Stomach (tissue), 9 donors: ENCODE data around the gene GPR17. TPM values are rescaled to one million over a fixed set of nuclear protein-coding genes. Genes with fewer than 3 reads are reported as not detected.
A peak's percentile ranks its signal among the peaks of the same experiment; 100 is the strongest.

Source experiments
- DNase-seq, 2 donors: peaks; one replicate each; pipeline versions ENCODE4 v3.0.0 to v3.0.0-alpha.2; 2013 to 2019
- H3K27ac ChIP-seq, 5 donors: fragments of 200-600 bp in 4 of 5; sonication (generic) in 4 of 5; one replicate each; pipeline ENCODE4 v1.5.1; 2013 to 2019; ENCODE audit warnings: mild to moderate bottlenecking in 1 of 5, moderate library complexity in 1 of 5
- H3K27me3 ChIP-seq, 3 donors: fragments of 200-600 bp; sonication (generic); one replicate each; pipeline ENCODE4 v1.5.1; 2017 to 2019; ENCODE audit warnings: mixed run types in 1 of 3
- H3K36me3 ChIP-seq, 4 donors: fragments of 200-600 bp; sonication (generic); 1 replicate in 3 of 4; 2 replicates in 1 of 4; pipeline ENCODE4 v1.5.1; 2016 to 2019
- H3K4me1 ChIP-seq, 4 donors: fragments of 200-600 bp; sonication (generic); one replicate each; pipeline ENCODE4 v1.5.1; 2016 to 2019
- H3K4me3 ChIP-seq, 4 donors: fragments of 200-600 bp; sonication (generic) in 3 of 4; one replicate each; pipeline ENCODE4 v1.5.1; 2016 to 2019; ENCODE audit warnings: mild to moderate bottlenecking in 1 of 4
- H3K9me3 ChIP-seq, 4 donors: fragments of 200-600 bp; sonication (generic); one replicate each; pipeline ENCODE4 v1.5.1; 2016 to 2019
- EP300 ChIP-seq: sonication (generic); formaldehyde crosslinking; IDR thresholded peaks from one replicate; pipeline ENCODE4 v1.6.1; 2017; ENCODE audit warnings: antibody characterized with exemption
- POLR2A ChIP-seq, 4 donors: fragments of 450-650 bp; IDR thresholded peaks; one replicate each; pipeline ENCODE4 v1.6.1; 2016; ENCODE audit warnings: antibody characterized with exemption in 4 of 4, control low read depth in 2 of 4, mild to moderate bottlenecking in 1 of 4, moderate library complexity in 1 of 4
- POLR2AphosphoS5 ChIP-seq, 3 donors: sonication (generic); formaldehyde crosslinking; IDR thresholded peaks; one replicate each; pipeline ENCODE4 v1.6.1; 2016; ENCODE audit warnings: antibody characterized with exemption in 3 of 3
- WGBS, 5 donors: extraction: QIAGEN DNeasy Blood & Tissue Kit in 3 of 5; methylation state at CpG; one replicate each; pipeline versions ENCODE4 v1.1.5 to v1.1.7; 2013 to 2018; 5-methylcytosine and 5-hydroxymethylcytosine counted together
- intact Hi-C: fragments of 100-400 bp; cut with DNase I; formaldehyde crosslinking; loops from one replicate; pipeline ENCODE4 v1.15.1; 2023; ENCODE audit warnings: low total_unique reads
- polyA plus RNA-seq, 3 donors: library from polyadenylated mRNA; stranded (reverse); fragments of 200-250 nt; gene quantifications; one replicate each; pipeline ENCODE4 v1.2.3, GENCODE V29; 2013
- total RNA-seq, 5 donors: library from RNA; depleted of rRNA; stranded (reverse); fragments of >200 nt; gene quantifications; one replicate each; pipeline versions ENCODE4 v1.1.0 to v1.2.3, GENCODE V29; 2014 to 2016
- TF ChIP-seq, protein P1 (sequence below), 7 experiments: fragments of 450-650 bp in 4 of 7; fragments of 200-600 bp in 3 of 7; sonication (generic) in 3 of 7; IDR thresholded peaks; one replicate each; pipeline ENCODE4 v1.5.1; 2016 to 2019; ENCODE audit warnings: antibody characterized with exemption in 7 of 7, control low read depth in 2 of 7, mild to moderate bottlenecking in 1 of 7
- donor health status: healthy with polysubstance abuse.
- donor health status: Bipolar disorder and iron deficiency.
- donor health status: healthy.

Gene GPR17
- total and polyA plus RNA-seq, 8 donors, result 0.19 to 0.61 (median 0.25) TPM; not detected in 5

- intact Hi-C loops, result no loop called here
- Histone ChIP-seq H3K27ac (peak overlapping the region in 4 of 5 donors; percentile 42 to 90 (median 83)), H3K9me3 (no peaks in the 10 kb centered on the region), H3K4me3 (no peak overlapping the region), H3K4me1 (peaks cover 16 to 93% (median 61%) of the 10 kb centered on the region in 4 donors), H3K36me3 (peaks cover 0 to 27% (median 8%) of the 10 kb centered on the region in 4 donors), H3K27me3 (no peaks in the 10 kb centered on the region)
- DNase-seq, result no peak
- 67 to 77% (median 75%) methylated on average over 23 to 25 of the region's 25 CpGs for WGBS, 5 donors
- TF ChIP-seq, protein P1, sequence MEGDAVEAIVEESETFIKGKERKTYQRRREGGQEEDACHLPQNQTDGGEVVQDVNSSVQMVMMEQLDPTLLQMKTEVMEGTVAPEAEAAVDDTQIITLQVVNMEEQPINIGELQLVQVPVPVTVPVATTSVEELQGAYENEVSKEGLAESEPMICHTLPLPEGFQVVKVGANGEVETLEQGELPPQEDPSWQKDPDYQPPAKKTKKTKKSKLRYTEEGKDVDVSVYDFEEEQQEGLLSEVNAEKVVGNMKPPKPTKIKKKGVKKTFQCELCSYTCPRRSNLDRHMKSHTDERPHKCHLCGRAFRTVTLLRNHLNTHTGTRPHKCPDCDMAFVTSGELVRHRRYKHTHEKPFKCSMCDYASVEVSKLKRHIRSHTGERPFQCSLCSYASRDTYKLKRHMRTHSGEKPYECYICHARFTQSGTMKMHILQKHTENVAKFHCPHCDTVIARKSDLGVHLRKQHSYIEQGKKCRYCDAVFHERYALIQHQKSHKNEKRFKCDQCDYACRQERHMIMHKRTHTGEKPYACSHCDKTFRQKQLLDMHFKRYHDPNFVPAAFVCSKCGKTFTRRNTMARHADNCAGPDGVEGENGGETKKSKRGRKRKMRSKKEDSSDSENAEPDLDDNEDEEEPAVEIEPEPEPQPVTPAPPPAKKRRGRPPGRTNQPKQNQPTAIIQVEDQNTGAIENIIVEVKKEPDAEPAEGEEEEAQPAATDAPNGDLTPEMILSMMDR (IDR thresholded peaks at IDR 0.05), result no peak
- no peak for TF ChIP-seq EP300
- no peak for TF ChIP-seq POLR2A (IDR thresholded peaks at IDR 0.05)
- TF ChIP-seq POLR2AphosphoS5 (IDR thresholded peaks at IDR 0.05), result no peak
Observed at GRCh38 chr2:127652786-127653357, 6.9 kb downstream of the GPR17 start.

- intact Hi-C loops, result no loop called here
- DNase-seq, result no peak
- H3K27me3 ChIP-seq, result no peaks in the 10 kb centered on the region
- peak overlapping the region in 4 of 5 donors; percentile 42 to 90 (median 83) for H3K27ac ChIP-seq
- WGBS, 5 donors, result 73 to 84% (median 76%) methylated on average over 14 to 16 of the region's 16 CpGs
- H3K4me1 ChIP-seq, result peaks cover 16 to 89% (median 62%) of the 10 kb centered on the region in 4 donors
- no peak overlapping the region for H3K4me3 ChIP-seq
- peaks cover 0 to 27% (median 8%) of the 10 kb centered on the region in 4 donors for H3K36me3 ChIP-seq
- no peaks in the 10 kb centered on the region for H3K9me3 ChIP-seq
- no peak for TF ChIP-seq POLR2AphosphoS5 (IDR thresholded peaks at IDR 0.05)
- TF ChIP-seq EP300, result no peak
- TF ChIP-seq, protein P1 (IDR thresholded peaks at IDR 0.05), result no peak
- no peak for TF ChIP-seq POLR2A (IDR thresholded peaks at IDR 0.05)
Observed at GRCh38 chr2:127653421-127654083, 7.6 kb downstream of the GPR17 start.

GRCh38 chr2:127654084-127654837, 8.3 kb downstream of the GPR17 start:
- Histone ChIP-seq H3K36me3 (peaks cover 0 to 27% (median 8%) of the 10 kb centered on the region in 4 donors), H3K4me1 (peaks cover 13 to 92% (median 62%) of the 10 kb centered on the region in 4 donors), H3K27me3 (no peaks in the 10 kb centered on the region), H3K9me3 (no peaks in the 10 kb centered on the region), H3K27ac (peak overlapping the region in 3 of 5 donors; percentile 82 to 90 (median 84)), H3K4me3 (no peak overlapping the region)
- no peak for DNase-seq
- intact Hi-C loops, result no loop called here
- 79 to 91% (median 86%) methylated on average over 17 to 24 of the region's 24 CpGs for WGBS, 5 donors
- TF ChIP-seq POLR2AphosphoS5 (IDR thresholded peaks at IDR 0.05) (no peak), POLR2A (IDR thresholded peaks at IDR 0.05) (no peak), EP300 (no peak)
- TF ChIP-seq, protein P1 (IDR thresholded peaks at IDR 0.05), result no peak

DNA sequence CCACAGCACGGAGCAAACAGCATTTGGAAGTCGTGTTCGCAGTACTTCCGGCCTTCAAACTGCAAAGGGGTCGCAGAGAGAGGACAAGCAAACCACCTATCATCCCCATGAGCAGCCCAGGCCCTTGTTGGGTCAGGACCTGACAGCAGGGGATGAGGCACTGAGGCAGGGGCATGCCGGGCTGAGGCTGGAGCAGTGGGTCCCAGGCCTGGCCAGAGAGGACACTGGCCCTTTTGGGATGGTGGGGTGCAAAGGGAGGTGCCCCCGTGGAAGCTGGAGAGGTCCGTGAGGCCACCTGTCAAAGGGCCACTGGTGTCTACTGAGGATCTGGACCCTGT, 8.9 kb downstream of the GPR17 start:
- Histone ChIP-seq H3K36me3 (peaks cover 0 to 27% (median 8%) of the 10 kb centered on the region in 4 donors), H3K9me3 (no peaks in the 10 kb centered on the region), H3K27me3 (no peaks in the 10 kb centered on the region), H3K4me1 (peaks cover 7 to 92% (median 61%) of the 10 kb centered on the region in 4 donors), H3K4me3 (no peak overlapping the region), H3K27ac (peak overlapping the region in 3 of 5 donors; percentile 82 to 90 (median 84))
- intact Hi-C loops, result no loop called here
- DNase-seq, result no peak
- WGBS, 5 donors, result 80 to 92% (median 90%) methylated on average over 8 of the region's 8 CpGs
- TF ChIP-seq POLR2A (IDR thresholded peaks at IDR 0.05), result no peak
